Stimulated activated memory B cell treated with anti-CD40 and anti-IgM and Interleukin-4, amounts not matched to agents 10 μg/mL and 1 μg/mL and 100 μg/mL, for 72 hours (primary cell): ENCODE data around the gene PADI6.

Experiments
- ATAC-seq: fragments of 150-1000 bp; cut with Tn5 transposase; 2 replicates; pipeline ENCODE4 v1.10.0; 2021
- H3K27ac Mint-ChIP-seq: one replicate; pipeline ENCODE4 v1.8.0; 2022; ENCODE audit warnings: mild to moderate bottlenecking, mixed read lengths
- H3K27me3 Mint-ChIP-seq: one replicate; pipeline ENCODE4 v1.8.0; 2022; ENCODE audit warnings: mixed read lengths
- H3K36me3 Mint-ChIP-seq: one replicate; pipeline ENCODE4 v1.8.0; 2022; ENCODE audit warnings: mixed read lengths
- H3K4me1 Mint-ChIP-seq: one replicate; pipeline ENCODE4 v1.8.0; 2022; ENCODE audit warnings: mixed read lengths
- H3K4me3 Mint-ChIP-seq: one replicate; pipeline ENCODE4 v1.8.0; 2022; ENCODE audit warnings: mild to moderate bottlenecking, moderate library complexity, mixed read lengths
- H3K9me3 Mint-ChIP-seq: one replicate; pipeline ENCODE4 v1.8.0; 2022; ENCODE audit warnings: mixed read lengths

The PADI6 gene

DNA sequence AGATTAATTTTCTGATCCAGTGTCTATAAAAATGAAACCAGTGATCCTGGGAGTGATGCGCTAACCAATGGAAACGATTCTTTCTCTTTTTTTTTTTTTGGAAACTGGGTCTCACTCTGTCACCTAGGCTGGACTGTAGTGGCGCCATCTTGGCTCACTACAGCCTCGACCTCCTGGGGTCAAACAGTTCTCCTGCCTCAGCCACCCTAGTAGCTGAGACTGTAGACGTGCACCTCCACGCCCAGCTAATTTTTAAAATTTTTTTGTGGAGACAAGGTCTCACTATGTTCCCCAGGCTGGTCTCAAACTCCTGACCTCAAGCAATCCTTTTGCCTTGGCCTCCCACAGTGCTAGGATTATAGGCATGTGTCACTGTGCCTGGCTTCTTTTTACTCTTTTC lies 70.8 kb downstream of the PADI6 start:
- Mint-ChIP-seq H3K4me1 (peaks cover 5% of the 10 kb centered on the region), H3K4me3 (no peak overlapping the region), H3K36me3 (no peaks in the 10 kb centered on the region), H3K27me3 (peaks cover 14% of the 10 kb centered on the region), H3K9me3 (no peaks in the 10 kb centered on the region), H3K27ac (no peak overlapping the region)
- ATAC-seq, result no peak

DNA sequence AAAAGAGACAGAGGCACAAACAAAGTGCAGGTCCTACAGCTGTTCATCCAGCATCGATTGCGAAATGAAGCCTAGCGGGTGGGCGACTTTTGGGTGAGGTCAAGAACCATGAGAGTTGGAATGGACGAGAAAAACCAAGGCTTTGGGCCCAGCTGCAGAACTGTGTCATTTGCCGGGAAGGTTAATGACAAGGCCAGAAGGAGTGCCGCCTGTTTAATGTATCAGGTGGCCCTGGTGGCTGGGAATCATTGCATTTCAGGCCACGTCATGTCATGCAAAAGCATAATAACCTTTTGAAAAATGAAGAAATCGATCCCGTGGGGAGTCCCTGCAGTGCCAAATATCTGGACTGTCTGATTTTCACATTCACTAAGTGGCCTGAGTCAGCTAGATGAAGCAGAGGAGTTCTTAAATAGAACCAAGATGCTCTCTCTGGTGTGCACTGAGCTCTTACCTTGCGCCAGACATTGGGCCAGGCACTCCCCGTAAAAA lies 75.6 kb downstream of the PADI6 start:
- no peaks in the 10 kb centered on the region for H3K4me1 Mint-ChIP-seq
- H3K36me3 Mint-ChIP-seq, result no peaks in the 10 kb centered on the region
- H3K27me3 Mint-ChIP-seq, result peaks cover 14% of the 10 kb centered on the region
- no peaks in the 10 kb centered on the region for H3K9me3 Mint-ChIP-seq
- H3K4me3 Mint-ChIP-seq, result no peak overlapping the region
- no peak for ATAC-seq
- no peak overlapping the region for H3K27ac Mint-ChIP-seq
